ENCODE data around the gene NUB1. TPM values are rescaled to one million over a fixed set of nuclear protein-coding genes. Genes with fewer than 3 reads are reported as not detected.
A peak's percentile ranks its signal among the peaks of the same experiment; 100 is the strongest.
"Not testable (repeated sequence)": the region's sequence is repeated elsewhere in the genome, so short reads cannot be mapped to it uniquely, and the experiment has no call there.

Gene NUB1, protein sequence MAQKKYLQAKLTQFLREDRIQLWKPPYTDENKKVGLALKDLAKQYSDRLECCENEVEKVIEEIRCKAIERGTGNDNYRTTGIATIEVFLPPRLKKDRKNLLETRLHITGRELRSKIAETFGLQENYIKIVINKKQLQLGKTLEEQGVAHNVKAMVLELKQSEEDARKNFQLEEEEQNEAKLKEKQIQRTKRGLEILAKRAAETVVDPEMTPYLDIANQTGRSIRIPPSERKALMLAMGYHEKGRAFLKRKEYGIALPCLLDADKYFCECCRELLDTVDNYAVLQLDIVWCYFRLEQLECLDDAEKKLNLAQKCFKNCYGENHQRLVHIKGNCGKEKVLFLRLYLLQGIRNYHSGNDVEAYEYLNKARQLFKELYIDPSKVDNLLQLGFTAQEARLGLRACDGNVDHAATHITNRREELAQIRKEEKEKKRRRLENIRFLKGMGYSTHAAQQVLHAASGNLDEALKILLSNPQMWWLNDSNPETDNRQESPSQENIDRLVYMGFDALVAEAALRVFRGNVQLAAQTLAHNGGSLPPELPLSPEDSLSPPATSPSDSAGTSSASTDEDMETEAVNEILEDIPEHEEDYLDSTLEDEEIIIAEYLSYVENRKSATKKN
- 10 to 100 TPM; 80.3 to 97.9 (median 86.6) TPM for polyA plus RNA-seq (ENCODE audit: insufficient read length in 3 of 3)

DNA sequence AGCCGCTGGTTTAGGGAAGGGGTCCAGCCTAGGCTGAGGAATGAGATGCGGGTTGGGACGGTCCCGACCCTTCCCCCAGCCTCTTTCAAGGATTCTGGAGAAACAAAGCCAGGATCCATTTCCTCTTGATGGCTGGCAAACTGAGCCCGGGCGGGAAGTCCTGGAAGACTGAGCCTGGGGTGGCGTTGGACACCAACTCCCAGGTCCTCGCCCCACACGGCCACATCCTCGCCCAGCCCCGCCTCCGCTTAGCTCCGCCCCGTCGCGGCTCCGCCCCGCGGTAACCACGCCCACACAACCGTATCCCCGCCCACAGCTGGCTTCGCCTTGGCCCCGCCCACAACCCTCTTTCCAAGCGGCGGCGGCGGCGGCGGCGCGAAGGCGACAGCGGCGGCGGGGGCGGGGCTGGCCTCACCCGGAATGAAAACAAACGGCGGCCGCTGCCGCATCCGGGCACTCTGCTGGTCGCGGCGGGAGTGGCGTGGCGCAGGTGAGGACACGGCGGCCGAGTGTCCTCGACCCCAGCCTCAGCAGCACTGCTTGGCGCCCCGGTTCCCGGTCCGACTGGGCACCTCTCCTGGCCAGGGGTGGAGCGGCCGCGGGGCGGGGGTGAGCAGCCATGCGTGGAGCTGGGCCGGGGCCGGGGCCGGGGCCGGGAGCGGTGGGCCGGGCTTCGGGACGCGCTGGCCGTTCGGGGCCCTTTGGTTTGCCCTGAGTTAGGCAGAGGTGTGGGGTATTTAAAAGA, at the start of gene NUB1:
TSS of gene NUB1 (plus strand) at position 456 of the 745 bp plus-strand sequence. CDS start 3,538 bp downstream, outside the sequence.
- peak; percentile 54 to 63 (median 63) for DNase-seq (ENCODE audit: low read depth in 3 of 3, low spot score in 2 of 3)

DNA sequence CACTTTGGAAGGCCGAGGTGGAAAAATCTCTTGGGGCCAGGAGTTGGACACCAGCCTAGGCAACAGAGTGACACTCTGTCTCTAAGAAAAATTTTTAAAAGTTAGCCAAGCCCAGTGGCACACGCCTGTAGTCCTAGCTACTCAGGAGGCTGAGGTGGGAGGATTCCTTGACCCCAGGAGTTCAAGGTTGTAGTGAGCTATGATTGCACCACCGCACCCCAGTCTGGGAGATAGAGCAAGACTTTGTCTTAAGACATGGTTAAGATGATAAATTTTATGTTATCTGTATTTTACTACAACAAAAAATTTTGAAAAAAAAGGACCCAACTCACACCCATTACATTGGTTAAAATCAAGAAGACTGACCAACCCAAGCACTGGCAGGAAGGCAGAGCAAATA, 48.8 kb upstream of the NUB1 start:
- DNase-seq (ENCODE audit: low read depth in 3 of 3, low spot score in 2 of 3), result no peak

DNA sequence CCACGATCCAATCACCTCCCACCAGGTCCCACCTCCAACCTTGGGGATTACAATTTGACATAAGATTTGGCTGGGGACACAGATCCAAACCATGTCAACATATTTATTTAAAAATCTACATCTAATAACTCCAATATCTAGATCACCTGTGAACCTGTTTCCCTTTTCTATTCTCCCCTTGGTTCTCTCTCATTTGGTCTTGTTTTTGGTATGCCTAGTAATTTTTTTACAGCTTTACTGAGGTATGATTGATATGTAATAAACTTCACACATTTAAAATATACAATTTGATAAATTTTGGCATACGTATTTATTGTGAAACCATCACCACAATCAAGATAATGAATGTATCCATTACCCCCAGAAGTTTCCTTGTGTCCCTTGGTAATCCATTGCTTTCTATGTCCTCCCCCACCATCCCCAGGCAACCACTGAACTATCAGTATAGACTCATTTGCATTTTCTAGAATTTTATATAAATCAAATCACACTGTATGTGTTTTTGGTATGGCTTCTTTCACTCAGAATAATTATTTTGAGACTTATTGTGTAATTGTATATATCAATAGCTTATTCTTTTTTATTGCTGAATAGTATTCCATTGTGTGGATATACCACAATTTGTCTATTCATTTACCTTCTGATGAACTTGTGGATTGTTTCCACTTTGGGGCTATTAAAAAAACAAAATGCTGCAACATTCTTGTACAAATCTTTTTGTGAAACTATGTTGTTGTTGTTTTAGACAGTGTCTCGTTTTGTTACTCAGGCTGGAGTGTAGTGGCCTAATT, 45.2 kb upstream of the NUB1 start:
- no peak for DNase-seq (ENCODE audit: low read depth in 3 of 3, low spot score in 2 of 3)

DNA sequence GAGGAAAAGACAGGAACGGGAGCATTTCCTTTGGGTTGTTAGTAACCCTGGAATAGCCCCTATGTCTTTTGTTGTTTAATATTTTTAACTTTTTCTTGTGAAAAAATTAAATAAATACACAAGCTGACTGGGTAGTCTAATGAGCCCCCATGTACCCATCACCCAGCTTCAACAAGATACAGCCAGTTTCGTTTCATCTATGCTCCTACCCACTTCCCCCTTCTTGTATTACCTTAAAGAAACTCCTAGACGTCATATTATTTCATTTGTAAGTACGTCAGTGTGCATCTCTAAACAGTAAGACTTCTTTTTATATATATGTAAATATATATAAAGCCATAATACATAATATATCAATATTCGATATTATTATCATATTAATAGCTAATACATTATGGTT, 42.8 kb upstream of the NUB1 start:
- no peak for DNase-seq (ENCODE audit: low read depth in 3 of 3, low spot score in 2 of 3)

DNA sequence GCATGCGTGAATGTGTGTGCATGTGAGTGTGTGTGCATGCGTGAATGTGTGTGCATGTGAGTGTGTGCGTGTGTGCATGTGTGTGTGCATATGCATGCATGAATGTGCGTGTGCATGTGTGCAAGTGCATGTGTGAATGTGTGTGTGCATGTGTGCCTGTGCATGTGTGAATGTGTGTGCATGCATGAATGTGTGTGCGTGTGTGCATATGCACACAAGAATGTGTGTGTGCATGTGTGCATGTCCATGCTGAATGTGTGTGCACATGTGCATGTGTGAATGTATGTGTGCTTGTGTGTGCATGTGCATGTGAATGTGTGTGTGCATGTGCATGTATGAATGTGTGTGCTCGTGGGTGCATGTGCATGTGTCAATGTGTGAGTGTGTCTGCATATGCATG, 42.1 kb upstream of the NUB1 start:
- DNase-seq (ENCODE audit: low read depth in 3 of 3, low spot score in 2 of 3), result no peak

DNA sequence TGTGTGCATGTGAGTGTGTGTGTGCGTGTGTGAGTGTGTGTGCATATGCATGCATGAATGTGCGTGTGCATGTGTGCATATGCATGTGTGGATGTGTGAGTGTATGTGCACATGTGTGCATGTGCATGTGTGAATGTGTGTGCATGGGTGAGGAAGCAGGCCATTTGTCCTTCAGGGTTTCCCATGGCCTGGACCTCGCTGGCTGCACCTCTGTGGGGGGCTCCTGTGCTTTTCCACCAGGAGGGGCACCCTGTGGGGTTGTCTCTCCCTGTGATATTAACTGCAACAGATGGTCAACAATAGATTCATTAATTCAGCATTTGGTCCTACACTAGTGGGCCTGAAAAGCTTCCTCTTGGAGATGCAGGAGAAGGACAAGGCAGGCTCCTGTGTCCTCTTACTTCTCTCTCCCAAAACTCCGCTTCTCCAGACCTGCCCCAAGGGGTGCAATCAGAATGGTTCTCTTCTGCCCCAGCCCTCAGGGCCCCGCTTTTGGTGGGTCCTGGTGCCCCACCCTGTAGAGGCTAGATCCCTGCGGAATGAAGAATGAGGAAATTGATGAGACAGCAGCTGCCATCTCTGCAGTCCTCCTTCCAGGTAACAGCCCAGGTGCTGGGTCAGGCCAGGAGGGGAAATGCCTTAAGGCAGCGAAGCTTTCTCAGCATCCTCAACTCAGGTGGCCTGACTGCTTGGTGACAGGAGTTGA, 41.5 kb upstream of the NUB1 start:
- DNase-seq (ENCODE audit: low read depth in 3 of 3, low spot score in 2 of 3), result no peak

DNA sequence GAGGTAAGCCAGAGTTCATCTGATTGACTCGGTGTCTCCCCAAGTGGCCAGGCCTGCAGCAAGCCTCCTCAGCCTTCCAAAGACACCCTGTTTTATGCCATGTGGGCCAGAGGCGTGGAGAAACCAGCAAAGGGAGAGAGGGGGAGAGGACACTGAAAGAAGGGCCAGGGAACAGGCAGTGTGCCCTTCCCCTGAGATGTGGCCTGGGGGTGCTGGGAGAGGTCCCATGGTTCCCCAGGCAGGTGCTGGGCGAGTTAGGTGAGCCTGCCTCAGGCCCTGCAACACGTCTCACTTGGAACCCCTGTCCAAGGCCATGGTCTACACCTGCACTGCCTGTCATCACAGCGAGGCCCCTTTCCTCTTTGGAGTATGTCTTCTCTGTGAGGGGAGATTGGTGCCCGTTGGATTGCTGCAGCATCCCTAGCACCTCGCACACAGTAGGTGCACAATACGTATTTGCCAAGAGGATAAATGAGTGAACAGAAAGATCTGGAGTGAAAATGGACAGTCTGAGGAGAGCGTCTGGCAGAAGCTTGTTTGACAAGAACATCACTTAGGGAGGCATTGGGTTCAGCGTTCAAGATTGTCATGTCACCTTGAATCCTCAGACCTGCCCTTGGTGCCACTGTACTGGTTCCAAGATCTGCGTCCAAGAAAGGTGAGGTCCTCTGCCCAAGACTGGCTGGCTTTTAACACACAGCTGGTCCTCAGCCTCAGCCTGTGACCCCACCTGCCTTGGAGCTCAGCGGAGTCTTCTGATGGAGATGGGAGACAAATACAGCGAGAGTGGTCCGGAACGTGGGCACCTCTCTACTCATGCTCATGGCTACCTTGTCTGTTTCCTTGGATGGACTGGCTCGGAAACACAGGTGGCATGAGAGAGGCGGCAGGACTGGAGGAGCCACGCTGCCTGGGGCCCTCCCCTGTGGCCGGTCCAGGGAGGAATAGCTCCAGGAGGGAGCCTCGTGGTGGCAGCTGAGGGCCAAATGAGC, 39.8 kb upstream of the NUB1 start:
- no peak for DNase-seq (ENCODE audit: low read depth in 3 of 3, low spot score in 2 of 3)

DNA sequence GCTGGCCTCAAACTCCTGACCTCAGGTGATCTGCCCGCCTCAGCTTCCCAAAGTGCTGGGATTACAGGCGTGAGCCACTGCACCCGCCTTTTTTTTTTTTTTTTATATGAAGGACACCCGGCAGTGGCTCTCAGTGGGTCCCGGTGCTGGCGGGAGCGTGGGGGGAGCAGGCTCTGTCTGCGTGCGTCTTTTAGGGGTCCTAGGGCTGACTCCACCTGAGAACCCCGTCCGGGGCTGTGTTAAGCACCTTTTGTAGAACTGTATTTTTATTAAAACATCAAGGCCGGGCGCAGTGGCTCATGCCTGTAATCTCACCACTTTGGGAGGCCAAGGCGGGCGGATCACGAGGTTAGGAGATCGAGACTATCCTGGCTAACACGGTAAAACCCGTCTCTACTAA, 37.4 kb upstream of the NUB1 start:
- not testable (repeated sequence) for DNase-seq (ENCODE audit: low read depth in 3 of 3, low spot score in 2 of 3)

DNA sequence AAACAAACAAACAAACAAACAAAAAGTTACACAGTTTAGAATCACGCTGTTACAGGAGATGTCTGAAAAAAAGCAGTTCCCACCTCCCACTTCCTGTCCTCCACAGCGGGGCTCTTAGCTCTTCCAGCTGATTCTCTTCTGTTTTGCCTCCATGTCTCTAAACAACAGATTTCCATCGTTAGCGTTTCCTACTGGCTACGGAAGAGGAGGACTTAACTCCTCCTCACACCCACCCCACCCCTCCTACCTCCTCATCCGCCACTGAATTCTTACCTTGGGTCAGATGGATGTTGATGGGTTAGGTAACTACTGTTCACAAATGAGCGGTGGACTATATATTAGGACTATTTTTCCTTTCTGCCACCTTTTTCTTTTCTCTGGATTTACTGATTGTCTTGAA, 36.8 kb upstream of the NUB1 start:
- DNase-seq (ENCODE audit: low read depth in 3 of 3, low spot score in 2 of 3), result peak; percentile 27 to 51 (median 36)

DNA sequence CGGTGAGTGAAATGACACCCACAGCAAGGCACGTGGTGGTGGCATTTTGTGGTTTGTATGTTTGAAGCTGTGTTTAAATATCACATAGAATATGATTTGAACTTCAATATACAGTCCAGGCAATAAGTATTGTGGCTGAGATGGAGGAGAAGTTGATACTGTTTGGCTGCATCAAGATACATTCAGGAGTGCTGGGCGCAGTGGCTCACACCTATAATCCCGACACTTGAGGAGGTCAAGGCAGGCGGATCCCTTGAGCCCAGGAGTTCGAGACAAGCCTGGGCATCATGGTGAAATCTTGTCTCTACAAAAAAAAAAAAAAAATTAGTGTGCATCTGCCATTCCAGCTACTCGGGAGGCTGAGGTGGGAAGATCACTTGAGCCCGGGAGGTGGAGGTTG, 35.2 kb upstream of the NUB1 start:
- no peak for DNase-seq (ENCODE audit: low read depth in 3 of 3, low spot score in 2 of 3)

DNA sequence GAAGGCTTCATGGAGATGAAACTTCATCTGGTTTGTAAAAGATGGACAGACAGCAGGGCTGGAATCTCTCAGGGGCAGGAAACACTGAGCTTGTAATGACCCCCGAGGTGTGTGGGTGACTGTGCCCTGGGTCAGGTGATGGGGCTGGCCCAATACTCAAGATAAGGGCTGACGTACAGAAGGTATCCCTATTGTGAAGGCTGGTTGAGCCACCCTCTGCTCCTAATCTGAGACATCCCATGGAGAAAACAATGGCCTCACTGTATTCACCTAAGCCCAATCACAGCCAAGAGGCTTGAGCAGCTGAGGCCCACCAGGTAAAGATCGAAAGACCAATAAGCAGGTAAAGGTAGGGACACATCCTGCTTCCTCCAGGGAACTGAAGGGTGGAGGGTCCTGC, 34.8 kb upstream of the NUB1 start:
- no peak for DNase-seq (ENCODE audit: low read depth in 3 of 3, low spot score in 2 of 3)

DNA sequence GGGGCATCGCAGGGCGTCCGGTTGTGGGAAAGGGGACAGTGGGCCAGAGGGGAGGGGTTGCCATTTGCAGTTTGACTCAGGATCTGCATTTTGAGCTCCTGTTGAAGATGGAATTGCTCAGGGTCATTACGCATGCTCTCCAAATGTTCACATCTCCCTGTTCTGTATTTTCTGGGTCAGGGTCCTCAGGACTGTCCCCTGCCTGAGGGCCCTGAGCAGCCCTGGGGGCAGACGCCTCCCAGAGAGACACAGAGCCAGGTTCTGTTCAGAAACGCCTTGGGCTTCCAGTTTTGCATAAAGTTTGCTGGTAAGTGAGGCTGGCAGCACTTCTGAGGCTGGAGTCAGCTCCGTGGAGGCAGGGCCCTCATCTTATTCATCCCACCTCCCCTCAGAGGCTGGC, 34.1 kb upstream of the NUB1 start:
- DNase-seq (ENCODE audit: low read depth in 3 of 3, low spot score in 2 of 3), result no peak

DNA sequence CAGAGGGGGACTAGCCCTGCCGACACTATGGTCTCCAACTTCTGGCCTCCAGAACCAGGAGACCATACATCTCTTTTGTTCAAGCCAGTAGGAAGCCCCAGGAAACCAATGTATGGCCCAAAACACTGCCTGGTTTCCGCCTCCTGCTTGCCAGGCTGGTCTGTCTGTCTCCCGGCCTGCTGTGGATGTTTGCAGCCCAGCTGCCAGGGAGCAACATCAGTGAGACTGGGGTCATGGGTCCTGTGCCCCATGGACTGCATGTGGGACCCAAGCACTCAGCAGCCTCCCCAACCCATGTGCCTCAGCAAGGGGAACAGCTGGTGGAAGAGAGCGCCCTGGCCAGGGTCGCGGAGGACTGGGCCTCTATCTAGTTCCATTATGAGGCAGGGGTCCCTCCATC, 33.4 kb upstream of the NUB1 start:
- DNase-seq (ENCODE audit: low read depth in 3 of 3, low spot score in 2 of 3), result no peak

DNA sequence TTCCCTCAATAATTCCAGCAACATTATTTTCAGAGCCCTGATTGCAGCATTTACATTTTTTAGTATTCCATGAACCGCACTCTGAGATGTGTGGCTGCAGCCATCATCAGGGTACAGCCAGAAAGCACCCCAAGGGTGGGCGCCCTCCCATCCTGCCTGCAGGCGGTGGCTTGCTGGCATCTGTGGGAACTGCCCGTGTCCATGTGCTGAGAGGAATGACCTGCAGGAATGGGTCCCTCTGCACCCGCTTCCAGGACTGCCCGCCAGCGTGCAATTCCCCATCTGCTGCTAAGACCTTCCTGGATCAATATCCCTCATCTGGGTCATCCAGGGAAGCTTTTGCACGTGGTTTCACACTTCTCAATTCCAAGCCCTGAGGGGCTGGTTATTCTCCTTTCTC, 32.8 kb upstream of the NUB1 start:
- no peak for DNase-seq (ENCODE audit: low read depth in 3 of 3, low spot score in 2 of 3)

DNA sequence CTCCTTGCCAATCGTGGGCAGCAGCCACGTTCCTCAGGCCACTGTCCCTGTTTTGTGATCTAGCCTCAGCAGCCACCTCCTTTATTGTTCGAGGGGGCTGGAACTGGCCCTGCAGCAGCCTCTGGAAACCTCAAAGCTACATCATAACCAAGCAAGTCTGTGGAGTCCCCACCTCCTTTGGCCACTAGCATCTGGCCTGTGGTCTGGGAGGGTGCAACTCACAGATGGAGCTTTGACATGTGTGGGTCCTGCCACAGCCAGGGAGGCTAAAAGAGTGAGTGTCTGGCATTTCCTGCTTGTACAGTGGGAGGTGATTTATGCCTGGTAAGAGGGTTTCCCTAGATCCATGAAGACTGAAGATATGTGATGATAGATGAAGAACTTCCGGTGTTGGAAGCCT, 32.3 kb upstream of the NUB1 start:
- DNase-seq (ENCODE audit: low read depth in 3 of 3, low spot score in 2 of 3), result no peak

DNA sequence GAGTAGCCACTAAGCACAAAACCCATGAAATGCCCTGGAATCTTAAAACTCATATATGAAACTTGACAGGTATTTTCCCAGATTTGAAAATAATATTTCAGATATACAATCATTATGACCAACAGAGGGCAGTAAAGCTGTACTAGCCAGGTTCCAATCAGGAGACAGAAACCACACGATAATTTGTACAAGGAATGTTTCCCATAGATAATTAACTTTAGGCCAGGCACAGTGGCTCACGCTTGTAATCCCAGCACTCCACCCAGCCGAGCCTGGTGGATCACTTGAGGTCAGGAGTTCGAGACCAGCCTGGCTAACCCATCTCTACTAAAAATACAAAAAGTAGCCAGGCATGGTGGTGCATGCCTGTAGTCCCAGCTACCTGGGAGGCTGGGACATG, 31.0 kb upstream of the NUB1 start:
- DNase-seq (ENCODE audit: low read depth in 3 of 3, low spot score in 2 of 3), result no peak

DNA sequence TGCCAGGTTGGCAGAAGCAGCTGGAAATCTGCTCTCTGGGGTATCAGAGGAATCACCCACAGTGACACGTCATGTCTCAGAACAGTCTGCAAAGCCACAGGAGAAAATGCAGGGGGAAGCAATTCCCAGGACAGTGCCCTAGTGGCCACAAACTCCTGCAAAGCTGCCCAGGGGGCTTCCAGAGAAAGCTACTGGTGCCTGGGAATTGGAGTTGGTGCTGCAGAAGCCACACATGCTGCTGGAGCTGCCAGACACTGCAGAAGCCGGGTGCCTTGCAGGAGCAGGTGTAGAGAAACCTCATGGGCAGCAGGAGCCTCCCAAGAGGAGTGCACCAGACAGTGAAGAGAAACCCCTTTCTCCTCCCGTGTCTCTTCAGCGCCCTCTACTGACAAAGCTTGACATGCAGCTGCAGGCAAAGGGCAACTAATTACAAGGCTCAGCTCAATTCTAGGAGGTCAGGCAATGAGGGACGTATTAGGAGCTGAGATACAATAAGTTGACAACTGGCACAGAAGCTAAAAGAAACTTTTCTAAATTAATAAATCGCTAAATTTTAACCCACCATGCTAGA, 30.2 kb upstream of the NUB1 start:
- DNase-seq (ENCODE audit: low read depth in 3 of 3, low spot score in 2 of 3), result no peak

DNA sequence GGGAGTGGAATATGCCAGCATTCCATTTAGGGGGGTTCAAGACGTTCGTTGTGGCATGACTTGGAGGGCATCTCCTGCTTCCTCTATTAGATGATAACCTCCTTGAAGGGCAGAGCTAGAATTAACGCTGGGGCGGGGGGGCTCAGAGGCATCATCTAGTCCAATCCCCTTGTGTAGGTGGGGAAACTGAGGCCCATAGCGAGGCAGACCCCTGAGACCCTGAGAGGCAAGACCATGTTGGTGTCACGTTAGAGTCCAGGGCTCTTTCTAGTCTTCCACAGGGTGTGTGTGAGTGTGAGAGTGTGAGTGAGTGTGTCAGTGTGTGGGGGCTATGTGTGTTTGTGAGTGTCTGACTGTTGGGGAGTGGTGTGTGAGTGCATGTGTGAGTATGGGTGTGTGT, 29.3 kb upstream of the NUB1 start:
- no peak for DNase-seq (ENCODE audit: low read depth in 3 of 3, low spot score in 2 of 3)

Measured in right renal cortex interstitium (tissue), 3 donors.